Brain pericyte (primary cell): Measurements from ENCODE around the gene RGS6.
"Not testable (repeated sequence)": the region's sequence is repeated elsewhere in the genome, so short reads cannot be mapped to it uniquely, and the experiment has no call there.

ENCODE experiments used
- DNase-seq: peaks from one replicate; pipeline ENCODE4 v3.0.0-alpha.2; 2012; ENCODE audit warnings: low read depth, low spot score

Gene RGS6

DNA sequence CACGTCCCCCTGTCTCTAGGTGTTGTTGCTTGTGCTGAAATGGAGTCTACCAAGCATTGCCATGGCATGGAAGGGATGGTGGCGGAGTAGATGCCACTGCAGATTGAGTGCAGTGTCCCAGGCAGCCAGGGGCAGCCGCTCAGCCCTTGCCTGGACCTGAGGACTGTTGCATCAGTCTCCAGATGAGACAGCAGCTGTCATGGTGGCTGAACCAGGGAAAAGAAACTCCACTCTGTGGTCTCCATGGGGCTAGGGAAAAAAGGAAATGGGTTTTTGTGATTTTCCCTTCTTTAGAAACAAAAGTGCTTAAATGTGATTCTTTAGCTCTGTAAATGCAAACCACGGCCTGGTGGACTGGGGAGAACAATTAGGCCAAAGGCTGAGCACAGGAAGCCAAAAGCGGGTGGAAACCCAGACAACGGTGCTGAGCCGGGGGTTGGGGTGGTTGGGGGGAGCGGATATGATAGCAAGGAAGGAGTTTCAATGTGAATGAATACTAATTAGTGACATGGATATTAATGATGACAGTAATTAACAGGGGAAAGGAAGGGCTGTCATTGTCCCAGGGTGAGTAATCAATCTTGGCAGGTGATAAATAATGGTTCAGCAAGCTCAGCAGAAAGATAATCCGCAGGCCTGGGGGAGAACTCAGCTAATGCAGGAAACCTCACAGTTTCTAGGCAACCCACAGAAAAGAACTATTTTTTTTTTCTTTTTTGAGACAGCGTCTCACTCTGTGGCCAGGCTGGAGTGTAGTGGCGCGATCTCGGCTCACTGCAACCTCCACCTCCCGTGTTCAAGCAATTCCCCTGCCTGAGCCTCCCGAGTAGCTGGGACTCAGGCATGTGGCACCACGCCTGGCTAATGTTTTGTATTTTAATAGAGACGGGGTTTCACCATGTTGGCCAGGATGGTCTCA lies 519.1 kb downstream of the RGS6 start:
- DNase-seq: no peak

DNA sequence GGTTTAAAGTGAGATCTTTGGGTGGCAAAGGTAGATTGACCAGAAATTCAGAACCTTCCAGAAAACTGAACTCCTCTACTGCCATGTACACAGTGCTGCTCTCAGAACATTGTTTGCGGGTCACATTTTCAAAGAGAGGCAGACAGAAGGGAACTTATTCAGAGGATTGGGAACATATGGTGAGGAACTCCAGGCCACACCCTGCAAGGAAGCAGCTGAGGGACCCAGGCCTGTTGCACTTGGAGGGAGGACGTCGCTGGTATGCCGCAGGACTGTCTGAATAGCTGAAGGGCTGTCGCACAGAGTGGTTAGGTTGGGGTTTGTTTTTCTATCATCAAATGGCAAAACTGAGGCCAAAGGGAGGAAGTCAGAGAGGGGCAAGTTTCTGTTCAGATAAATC lies 520.5 kb downstream of the RGS6 start:
- no peak for DNase-seq

DNA sequence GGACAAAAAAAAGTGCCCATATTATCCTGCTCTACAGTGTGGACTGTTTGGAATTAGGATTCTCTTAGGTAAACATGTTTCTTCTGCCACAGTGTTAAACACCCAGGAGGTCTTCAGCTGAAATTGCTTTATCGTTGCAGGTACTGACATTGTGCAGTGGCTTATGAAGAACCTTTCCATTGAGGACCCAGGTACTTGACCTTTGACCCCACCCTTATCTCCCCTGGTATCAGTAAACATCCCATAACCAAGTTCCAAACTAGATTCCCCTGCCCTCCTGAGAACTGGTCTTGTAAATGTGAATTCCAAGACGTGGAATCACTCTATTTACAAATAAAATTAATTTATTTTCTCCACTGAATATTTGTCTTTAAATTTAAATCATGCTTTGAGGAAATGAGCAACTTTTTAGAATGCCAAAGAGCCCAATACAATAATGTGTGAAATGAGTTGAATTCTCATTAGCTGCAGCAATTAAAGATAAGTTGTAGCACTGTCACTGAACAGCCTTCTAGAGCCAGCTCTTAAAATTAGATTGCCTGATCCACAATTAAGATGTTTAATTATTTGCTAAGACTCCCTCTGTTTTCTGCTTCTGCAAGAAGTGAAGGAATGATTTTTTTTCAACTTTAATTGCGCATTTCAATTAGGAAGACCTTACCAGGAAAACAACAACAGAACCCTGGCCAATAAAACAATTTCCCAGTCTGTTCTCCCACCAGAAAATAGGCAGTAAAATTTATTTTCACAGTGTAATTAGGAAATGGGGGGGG lies 522.3 kb downstream of the RGS6 start:
- DNase-seq: no peak

DNA sequence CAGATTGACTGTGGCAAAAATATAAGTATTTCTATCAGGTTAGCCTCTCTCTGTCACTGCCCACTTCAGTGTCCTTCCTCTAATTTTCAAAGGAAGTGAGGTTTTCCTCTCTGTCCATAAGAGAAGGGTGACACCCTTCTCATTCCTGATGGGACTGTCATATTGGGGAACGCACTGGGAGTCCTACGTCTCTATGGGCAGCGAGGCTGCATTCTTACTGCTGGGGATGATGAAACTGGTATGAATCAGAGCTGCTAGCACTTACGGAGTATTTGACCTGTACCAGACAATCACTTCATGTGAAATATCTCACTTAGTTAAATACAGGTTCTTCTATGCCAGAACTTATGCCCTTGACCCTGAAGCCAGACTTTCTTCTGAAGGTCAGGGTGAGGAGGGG lies 525.4 kb downstream of the RGS6 start:
- DNase-seq: no peak

DNA sequence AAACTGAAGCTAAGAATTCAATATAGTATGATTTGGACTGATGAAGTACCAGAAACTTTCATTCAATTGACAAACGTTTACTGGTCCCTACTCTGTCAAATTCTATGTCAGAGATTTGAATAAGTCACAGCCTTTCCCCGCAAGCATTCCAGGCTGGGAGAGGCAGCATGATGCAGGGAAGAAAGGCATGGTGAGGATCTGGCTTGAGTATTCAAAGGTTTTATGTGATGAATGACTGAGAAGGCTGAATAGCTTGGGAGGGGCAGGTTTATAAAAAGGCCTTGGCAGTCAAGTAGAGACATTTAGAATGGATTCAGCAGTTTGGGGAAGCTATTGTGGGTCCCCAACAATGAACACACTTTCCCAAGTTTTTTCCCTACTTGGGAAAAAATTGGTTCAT lies 529.8 kb downstream of the RGS6 start:
- DNase-seq: no peak

DNA sequence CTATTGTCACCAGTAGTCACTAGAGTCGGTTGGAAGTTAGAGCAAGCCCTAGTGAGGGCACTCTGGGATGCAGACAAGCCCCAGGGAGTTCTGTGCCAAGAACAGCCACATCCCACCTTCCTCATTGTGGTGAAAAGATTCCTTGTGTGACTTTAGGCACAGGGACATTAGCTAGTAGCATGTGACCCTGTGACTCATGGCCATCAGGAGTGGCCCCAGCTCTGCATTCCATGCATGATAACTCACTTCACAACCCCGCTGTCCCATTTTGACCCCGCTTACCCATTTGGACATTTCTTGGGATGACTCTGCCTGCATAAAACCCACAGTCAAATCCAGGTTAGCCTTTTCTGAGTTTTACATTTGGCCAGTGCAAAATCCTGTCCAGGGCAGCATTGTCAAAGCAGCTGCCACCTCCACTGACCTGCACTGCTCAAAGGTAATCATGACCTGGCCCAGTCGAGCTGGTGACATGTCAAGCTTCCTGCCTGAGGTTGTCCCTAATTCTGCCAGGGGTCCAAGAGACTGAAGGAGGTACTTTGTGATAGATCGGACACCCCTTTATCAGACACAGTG lies 531.1 kb downstream of the RGS6 start:
- no peak for DNase-seq

DNA sequence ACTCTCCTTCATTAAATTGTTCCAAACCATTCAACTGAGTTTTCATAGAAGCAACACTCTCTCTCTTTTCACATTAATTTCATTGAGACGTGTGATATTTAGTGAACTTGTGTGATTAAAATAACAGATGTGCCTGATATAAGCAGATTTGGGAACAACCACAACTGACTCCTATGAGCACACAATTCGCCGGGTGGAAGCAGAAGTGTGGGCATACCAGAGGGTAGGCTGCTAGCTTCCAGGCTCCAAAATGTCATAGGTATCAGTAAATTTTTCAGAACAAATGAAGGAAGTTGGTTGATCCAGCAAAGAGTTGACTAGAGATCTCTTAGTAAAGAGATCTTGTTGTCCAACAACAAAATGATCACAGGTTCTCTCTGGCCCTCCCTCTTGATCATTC lies 532.0 kb downstream of the RGS6 start:
- no peak for DNase-seq

DNA sequence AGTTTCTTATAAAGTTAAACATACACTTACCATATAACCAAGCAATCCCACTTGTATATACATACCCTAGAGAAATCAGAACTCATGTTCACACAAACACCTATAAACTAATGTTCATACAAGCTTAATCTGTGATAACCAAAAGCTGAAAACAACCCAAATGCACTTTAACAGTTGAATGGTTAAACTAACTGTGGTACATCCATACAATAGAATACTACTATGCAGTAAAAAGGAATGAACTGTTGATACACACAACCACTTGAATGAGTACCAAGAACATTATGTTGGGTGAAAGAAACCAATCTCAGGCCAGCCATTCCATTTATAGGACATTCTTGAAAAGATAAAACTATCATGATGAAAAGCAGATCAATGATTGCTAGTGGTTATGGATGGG lies 534.1 kb downstream of the RGS6 start:
- no peak for DNase-seq

DNA sequence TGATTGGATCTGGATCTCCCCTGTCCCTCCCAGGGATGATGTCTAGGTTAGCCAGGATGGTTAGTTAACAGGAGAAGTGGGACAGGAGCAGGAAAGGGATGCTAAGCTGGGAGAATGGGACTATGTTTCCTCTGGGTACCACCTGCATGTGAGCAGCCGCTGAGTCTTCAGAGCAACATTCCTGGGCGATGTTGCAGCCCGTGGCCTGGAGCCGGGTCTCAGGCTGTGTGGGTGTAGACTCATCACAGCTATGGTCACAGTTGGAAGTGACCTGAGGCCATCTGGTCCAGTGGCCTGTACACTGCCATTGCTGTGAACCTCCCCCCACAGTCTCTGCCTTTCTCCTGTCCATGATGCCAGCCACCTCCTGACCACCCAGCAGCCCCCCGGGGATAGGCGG lies 539.1 kb downstream of the RGS6 start:
- no peak for DNase-seq

DNA sequence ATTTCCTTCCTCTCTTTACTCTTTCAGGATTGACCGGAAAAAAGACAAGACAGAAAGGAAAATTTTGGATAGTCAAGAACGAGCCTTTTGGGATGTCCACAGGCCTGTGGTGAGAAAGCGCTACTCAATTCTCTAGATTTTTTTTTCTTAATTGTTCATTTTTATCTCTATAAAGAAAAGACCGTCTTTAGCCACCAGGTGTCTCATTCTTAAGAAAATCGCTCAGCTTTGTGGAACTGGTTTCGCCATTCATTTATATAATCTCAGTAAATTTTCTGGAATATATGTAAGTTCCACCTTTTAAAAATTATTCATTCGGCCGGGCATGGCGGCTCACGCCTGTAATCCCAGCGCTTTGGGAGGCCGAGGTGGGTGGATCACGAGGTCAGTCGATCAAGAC lies 540.6 kb downstream of the RGS6 start:
- no peak for DNase-seq

DNA sequence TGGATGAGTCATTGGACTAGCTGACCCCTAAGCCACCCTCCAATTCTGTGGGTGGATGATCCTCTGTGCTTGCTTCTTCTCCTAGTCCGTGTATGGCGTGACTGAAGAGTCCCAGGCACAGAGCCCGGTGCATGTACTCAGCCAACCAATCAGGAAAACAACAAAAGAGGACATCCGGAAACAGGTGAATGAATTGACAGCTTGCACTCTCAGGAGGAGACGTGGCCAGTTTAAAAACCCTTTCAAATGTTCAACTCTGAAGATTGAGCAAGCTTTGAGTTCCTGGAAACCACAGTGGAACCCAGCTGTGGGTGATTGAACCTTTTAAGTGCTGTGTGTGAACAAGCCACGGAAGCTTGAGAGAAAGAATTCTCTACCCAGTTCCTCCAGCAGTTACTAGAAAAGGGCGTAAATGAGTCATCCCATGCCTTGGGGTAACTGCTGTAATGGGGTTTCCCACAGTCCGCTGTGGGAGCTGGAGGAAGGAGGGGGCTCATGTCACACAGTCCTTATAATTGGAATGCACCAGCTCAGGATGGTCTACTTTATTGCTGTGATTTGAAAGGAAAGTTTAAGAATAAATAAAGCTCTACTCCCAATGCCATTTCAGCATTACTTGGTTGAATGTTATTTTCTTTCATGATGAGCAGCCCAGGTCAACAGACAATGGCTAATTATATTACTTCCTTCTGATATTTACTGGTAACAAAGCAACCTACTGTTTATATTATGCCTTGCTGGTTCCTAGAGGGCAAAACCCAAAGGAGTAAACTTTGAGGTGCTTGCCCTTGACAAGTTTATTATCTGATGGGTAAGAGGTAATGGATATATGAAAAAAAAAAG lies 544.6 kb downstream of the RGS6 start:
- peak; percentile 72 for DNase-seq

DNA sequence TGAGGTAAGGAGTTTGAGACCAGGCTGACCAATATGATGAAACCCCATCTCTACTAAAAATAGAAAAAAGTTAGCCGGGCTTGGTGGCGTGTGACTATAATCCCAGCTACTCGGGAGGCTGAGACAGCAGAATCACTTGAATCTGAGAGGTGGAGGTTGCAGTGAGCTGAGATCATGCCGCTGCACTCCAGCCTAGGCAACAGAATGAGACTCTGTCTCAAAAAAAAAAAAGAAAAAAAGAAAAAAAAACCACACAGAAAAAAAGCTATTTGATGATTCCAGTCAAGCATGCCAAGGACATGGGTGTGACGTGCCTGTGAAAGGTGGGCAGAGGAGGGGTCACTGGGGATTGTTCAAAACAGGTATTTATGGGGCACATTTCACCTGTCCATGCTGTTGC lies 545.3 kb downstream of the RGS6 start:
- DNase-seq: not testable (repeated sequence)

DNA sequence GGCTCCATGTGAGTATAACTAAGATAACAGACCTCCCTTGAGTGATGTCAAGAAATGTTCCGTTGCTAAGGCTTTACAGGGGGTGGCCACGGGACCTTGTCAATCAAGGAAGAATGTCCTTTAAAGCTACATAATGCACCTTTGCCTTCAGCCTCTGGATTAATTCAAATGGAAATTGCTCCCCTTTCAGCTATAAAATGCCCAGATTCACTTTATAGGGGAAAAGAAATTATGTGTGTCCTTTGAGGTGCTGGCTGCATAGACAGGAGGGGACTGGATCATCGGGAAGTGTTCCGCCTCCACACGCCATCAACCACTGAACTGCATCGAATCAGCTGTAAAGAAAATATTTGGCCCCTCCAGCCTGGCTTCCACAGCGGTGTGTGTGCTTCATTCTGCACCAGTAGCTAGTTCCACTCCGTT lies 546.3 kb downstream of the RGS6 start:
- DNase-seq: no peak

DNA sequence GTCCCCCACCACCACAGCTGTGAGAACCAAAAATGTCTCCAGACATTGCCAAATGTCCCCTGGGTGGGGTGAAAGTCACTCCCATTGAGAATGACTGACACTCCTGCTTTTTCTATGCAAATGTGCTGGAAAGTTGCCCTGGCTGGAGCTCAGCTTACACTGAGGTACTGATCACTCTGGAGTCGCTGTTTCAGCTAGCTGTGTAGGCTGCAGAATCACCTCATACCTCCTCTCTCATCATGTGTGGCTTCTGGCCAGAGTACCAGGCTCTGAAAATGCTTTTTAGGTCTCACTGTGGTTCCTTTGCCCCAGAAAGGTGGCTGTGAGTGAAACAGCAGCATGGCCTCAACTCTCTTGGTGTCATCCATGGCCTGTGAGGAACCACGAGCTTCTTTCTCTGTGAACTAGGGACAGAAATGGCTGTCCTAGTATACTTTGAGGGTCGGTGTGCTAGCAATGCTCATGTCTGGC lies 547.3 kb downstream of the RGS6 start:
- DNase-seq: no peak

DNA sequence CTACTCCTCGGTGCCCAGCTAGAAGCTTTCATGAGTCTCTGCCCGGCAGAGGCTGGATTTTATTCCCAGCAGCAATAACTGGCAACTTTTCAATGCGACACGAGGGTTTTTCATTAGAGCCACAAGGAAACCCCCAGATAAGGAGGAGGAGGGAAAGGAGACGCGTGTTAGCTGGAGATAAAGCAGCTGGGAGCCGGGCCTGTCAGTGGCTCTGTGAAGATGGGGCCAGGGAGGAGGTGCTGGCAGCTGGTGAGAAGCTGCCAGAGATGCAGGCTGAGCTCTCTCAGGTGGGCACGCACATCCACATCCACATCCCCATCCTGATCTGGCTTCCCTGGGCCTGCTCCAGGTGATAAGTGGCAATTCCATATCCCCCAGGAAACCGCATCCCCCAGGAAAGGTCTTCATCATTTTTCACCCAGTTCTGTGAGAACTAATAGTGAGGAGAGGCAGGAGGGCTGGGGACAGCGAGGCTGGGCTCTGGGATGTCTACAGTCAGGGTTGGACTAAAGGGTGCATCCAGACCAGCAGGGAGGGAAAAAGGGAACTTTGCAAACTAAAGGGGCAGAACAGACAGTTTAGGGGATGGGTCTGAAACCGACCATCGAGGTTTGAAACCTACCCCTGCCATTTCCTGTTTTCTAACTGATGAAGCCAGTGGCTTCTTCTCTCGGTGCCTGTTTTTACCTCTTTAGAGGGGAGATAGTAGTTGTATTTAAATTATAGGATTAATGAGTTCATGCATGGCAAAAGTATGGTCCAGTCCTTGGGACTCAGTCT lies 548.4 kb downstream of the RGS6 start:
- DNase-seq: no peak

DNA sequence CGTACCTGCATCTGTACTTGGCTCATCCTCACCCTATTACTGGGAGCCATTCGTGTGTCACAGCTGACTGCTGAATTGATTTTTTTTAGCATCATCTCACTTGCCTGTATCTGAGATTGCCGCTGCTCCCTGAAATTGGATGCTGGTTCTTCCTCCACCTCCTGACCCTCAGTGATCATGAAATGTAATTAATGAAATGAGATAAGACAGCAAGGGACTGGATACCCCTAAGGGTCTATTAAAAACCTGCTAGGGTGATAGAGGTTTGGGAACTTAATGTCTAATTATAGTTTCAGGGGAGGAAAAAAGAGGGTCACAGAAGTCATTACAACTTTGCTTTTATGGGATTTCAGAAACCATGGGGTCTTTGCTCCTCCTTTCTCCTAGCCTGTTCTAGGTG lies 551.1 kb downstream of the RGS6 start:
- DNase-seq: no peak

DNA sequence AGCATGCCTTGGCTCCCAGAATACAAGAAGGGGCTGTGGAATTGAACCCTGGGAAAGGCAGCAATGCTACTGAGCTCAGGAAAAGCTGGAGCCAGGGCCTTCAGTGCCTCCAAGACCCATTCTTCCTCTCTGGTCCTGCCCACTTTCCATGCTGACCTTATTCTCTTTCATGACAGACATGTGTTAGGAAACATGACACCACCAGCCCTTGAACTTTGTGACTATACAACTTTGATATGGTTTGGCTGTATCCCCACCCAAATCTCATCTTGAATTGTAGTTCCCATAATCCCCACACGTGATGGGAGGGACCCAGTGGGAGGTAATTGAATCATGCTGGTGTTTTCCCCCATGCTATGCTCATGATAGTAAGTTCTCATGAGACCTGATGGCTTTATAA lies 553.5 kb downstream of the RGS6 start:
- DNase-seq: no peak

DNA sequence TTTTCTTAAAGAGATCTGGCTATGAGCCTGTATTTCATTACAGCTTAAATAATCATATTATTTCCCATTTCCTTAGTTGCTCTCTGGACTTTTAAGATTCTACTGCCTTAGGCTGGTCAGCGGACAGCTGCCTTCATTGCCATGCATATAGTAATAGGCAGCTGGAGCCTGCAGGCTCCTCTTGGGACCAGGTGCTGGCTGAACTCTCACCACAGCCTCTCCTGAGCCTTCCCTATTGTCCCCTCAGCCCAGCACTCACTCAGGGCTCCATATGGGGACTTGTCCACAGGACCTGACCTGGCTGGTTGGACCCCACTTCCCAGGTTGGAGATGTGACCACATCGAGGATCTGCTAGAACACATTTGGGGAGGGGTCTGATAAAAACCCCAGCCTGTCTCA lies 556.3 kb downstream of the RGS6 start:
- no peak for DNase-seq

DNA sequence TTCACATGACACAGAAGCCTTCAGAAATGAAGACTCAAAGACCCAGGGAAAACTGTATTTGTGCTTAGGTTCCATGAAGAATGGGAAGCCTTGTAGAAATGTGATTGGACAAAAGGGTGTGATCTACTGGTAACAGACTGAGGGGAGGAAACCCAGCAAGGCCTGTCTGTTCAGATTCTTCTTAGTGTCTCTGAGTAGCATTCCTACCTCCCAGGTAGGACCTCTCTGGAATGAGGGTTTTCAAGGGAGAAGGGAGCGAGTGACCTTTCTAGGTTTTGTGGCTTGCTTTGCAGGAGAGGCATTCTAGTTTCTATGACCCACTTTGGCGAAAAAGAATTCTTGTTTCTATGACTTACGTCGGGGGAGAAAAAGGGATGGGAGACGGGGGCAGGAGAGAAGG lies 560.0 kb downstream of the RGS6 start:
- no peak for DNase-seq

DNA sequence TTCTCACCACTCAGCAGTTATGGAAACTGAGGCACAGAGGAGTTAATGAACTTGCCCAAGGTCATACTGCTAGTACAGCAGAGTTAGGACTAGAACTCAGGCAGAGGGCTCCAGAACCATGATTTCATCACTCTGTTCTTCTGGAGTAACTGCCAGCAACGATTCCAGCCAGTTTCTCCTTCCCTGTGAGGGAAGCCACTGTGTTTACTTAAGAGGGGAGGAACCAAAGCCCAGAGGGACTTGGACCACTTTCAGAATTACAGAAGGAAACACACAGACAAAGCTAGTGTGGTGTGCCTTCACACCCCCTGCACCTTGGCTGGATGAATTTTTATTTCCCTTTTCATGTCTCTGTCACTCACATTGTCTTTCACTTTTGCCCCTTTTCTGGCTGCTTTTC lies 563.4 kb downstream of the RGS6 start:
- DNase-seq: no peak

DNA sequence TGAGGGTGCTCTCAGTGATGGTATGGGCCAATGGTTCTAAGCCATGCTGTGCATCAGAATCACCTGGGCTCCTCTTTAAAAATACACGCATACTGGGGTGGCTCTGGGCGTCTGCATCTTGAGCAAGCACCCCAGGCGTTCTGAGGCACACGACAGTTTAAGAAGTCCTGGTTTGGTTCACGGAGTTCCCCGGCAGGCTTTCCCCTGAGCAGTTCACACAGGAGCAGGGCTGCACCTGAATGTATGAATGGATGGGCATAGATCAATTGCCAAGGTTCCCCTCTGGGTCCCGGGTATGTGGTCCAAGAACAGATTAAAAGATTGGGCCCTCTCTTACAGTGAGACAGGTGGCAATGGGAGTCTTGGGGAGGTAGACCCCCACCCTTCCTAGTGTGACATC lies 566.4 kb downstream of the RGS6 start:
- no peak for DNase-seq
